Fibroblast of pulmonary artery (primary cell): Measurements from ENCODE around the gene CA10.

Experiments used
- DNase-seq: peaks from one replicate; pipeline ENCODE4 v3.0.0-alpha.2; 2010; ENCODE audit warnings: low read depth
- H3K4me3 ChIP-seq: replicated peaks from 2 replicates; pipeline ENCODE4 v1.5.1; 2011; ENCODE audit warnings: low read depth, mild to moderate bottlenecking, control low read depth, low read length, moderate library complexity
- TF ChIP-seq, protein P1 (sequence below): IDR thresholded peaks from 2 replicates; pipeline ENCODE4 v1.5.1; 2011; ENCODE audit warnings: mild to moderate bottlenecking, control low read depth, low read length, inconsistent platforms; ENCODE audit errors: missing control alignments

The CA10 gene

DNA sequence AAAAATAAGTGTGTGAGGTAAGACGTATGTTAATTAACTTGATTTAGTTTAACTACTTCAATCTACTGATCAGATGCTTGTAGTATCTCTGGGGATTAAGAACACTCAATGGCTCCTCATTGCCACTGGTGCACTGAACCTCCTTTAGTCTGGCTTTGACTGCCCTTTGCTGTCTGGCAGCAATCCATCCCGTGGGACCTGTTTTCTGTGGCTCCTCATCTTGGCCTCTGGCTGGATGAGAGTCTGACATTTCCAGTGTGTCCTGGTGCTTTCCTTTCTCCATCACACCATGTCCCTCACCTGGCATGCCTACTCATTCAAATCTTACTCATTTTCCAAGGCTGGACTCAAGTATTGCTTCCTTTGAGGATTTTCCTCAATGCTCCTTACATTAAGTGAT lies 212.2 kb downstream of the CA10 start:
- no peak overlapping the region for H3K4me3 ChIP-seq
- TF ChIP-seq, protein P1, sequence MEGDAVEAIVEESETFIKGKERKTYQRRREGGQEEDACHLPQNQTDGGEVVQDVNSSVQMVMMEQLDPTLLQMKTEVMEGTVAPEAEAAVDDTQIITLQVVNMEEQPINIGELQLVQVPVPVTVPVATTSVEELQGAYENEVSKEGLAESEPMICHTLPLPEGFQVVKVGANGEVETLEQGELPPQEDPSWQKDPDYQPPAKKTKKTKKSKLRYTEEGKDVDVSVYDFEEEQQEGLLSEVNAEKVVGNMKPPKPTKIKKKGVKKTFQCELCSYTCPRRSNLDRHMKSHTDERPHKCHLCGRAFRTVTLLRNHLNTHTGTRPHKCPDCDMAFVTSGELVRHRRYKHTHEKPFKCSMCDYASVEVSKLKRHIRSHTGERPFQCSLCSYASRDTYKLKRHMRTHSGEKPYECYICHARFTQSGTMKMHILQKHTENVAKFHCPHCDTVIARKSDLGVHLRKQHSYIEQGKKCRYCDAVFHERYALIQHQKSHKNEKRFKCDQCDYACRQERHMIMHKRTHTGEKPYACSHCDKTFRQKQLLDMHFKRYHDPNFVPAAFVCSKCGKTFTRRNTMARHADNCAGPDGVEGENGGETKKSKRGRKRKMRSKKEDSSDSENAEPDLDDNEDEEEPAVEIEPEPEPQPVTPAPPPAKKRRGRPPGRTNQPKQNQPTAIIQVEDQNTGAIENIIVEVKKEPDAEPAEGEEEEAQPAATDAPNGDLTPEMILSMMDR = no peak
- no peak for DNase-seq

DNA sequence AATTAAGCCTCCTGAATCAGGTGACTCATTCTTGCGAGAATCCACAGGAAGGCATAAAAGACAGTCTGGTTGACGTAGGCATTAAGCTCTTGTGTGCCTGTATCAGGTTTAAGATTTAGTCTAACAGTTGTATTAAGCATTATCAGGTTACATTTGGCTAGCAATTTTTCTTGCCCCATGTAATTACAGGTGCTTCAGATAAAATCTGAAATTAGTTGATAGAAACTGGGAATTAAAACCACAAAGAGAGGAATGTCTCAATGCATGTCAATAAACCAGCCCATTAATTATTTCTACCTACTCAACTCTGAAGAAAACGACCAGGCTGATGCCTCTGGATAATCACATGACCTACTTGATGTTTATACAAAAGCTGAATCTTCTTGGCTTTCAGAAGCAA lies 217.2 kb downstream of the CA10 start:
- TF ChIP-seq, protein P1 = no peak
- no peak for DNase-seq

DNA sequence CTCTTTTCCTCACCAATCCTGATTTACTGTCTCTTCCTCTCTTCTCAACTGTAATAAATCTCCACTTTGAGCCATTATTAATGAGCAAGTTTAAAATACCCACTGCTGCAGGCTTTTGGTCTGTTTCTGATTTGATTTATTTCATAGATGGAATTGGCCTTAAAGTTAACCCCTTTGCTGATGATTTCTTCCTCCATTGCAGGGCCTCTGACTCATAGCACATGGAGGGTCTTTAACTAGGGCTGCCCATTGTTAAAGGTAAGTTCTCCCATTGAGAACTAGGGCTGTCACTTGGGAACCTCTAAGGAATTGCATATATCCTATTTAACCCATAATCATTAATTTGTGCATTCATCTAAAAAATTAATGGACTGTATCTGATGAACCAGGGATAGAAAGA lies 221.2 kb downstream of the CA10 start:
- TF ChIP-seq, protein P1 = no peak
- no peak overlapping the region for H3K4me3 ChIP-seq
- DNase-seq = no peak

More for the DNA sequence above, 217.2 kb downstream of the CA10 start:
- H3K4me3 ChIP-seq = no peak overlapping the region

DNA sequence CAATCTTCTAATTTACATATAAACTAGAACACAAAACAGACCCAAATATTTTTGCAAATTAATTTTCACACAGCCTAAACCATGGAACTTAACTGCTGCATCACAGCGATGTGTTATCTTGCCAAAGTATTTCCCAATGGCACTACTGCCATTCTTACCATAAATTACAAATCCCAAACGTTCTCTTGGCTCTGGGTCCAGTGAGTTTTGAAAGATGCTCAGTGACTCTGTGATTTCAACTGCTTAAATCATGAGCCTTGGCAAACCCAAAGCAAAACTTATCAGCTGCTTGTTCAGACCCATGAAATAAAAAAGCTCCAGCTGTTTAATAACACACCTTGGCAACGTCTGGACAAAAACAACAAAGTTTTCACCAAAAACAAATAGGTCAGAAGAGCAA lies 223.0 kb downstream of the CA10 start:
- TF ChIP-seq, protein P1 = no peak
- no peak for DNase-seq
- H3K4me3 ChIP-seq = no peak overlapping the region

DNA sequence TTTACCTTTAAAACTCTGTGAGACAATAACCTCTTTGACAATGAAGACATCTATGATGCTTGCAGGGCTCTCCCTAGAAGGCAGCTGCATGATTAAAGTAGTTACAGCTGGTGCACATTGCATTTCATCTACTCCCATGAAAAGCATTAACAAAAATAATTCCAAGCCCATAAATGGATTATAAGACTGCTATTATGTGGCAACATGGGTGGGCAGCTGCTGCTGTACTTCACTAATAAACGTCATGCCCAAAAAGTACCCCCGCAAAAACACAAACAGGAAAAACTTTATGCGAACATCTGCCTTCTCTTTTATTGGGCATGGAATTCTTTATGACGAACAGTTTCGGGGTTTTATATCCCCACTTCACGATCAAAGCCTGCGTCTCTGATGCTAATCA lies 224.9 kb downstream of the CA10 start:
- no peak overlapping the region for H3K4me3 ChIP-seq
- TF ChIP-seq, protein P1 = no peak
- no peak for DNase-seq

DNA sequence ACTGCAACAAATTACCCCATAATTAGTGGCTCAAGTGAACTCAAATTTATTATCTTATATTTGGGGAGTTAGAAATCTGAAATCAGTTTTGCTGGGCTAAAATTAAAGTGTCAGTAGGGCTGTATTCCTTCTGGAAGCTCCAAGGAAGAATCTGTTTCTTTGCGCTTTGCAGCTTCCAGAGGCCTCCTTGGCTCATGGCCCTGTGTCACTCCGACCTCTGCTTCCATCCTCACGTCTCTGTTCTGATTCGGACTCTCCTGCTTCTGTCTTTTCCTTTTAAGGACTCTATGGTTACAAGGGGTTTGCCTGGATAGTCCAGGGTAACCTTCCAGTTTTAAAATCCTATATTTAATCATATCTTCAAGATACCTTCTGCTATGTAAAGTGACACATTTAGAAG lies 232.1 kb downstream of the CA10 start:
- H3K4me3 ChIP-seq = no peak overlapping the region
- TF ChIP-seq, protein P1 = no peak
- no peak for DNase-seq

DNA sequence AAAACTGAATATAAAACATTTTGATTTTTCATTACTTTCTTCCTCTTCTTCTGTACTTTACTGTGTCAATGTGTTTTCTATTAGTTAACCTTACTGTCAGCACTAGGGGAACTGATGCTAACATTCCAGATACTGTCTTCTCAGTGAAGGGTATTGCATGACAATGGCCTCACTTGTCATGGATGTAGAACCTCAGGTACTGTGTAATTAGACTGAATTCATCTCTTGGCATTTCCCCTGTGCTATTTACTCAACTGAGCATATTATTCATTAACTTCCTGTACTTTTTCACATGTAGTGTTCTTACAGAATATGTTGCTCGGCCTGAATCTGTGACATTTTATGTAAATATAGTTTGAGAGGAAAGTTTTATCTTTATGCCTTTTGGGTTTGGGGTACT lies 237.0 kb downstream of the CA10 start:
- no peak overlapping the region for H3K4me3 ChIP-seq
- no peak for DNase-seq
- TF ChIP-seq, protein P1 = no peak
